Duodenal mucosa (tissue), 2 donors: ENCODE results near the gene PCDHGA1.
"Not testable (repeated sequence)": the region's sequence is repeated elsewhere in the genome, so short reads cannot be mapped to it uniquely, and the experiment has no call there.

ENCODE experiments used
- H3K27ac ChIP-seq: one replicate; pipeline ENCODE4 v1.7.0; 2013; ENCODE audit warnings: low read depth, low read length
- H3K27me3 ChIP-seq, 2 donors: one replicate each; pipeline ENCODE4 v1.7.0; 2013; ENCODE audit warnings: low read length in 2 of 2, control low read depth in 1 of 2; ENCODE audit not compliant: insufficient read depth in 2 of 2, control insufficient read depth in 1 of 2
- H3K36me3 ChIP-seq, 2 donors: one replicate each; pipeline ENCODE4 v1.7.0; 2013; ENCODE audit warnings: low read length in 2 of 2, control low read depth in 1 of 2; ENCODE audit not compliant: insufficient read depth in 2 of 2, control insufficient read depth in 1 of 2
- H3K4me1 ChIP-seq, 2 donors: one replicate each; pipeline ENCODE4 v1.7.0; 2013; ENCODE audit warnings: low read length in 2 of 2, control low read depth in 1 of 2; ENCODE audit not compliant: insufficient read depth in 2 of 2, control insufficient read depth in 1 of 2
- H3K4me3 ChIP-seq, 2 donors: one replicate each; pipeline ENCODE4 v1.7.0; 2013; ENCODE audit warnings: low read length in 2 of 2, low read depth in 1 of 2
- H3K9ac ChIP-seq, 2 donors: one replicate each; pipeline ENCODE4 v1.7.0; 2013; ENCODE audit warnings: low read length in 2 of 2, low read depth in 1 of 2
- H3K9me3 ChIP-seq, 2 donors: one replicate each; pipeline ENCODE4 v1.7.0; 2013; ENCODE audit warnings: low read length in 2 of 2, control low read depth in 1 of 2; ENCODE audit not compliant: control insufficient read depth in 1 of 2

Gene PCDHGA1

GRCh38 chr5:141394401-141395187 is 64.3 kb downstream of the PCDHGA1 start:
- H3K4me1 ChIP-seq, H3K27me3 ChIP-seq, H3K27ac ChIP-seq, H3K9ac ChIP-seq, H3K36me3 ChIP-seq: not testable (repeated sequence)
- peak overlapping the region in 1 of 2 donors; percentile 5 for H3K4me3 ChIP-seq
- peaks cover 32 to 34% of the 10 kb centered on the region in 2 donors for H3K9me3 ChIP-seq

DNA sequence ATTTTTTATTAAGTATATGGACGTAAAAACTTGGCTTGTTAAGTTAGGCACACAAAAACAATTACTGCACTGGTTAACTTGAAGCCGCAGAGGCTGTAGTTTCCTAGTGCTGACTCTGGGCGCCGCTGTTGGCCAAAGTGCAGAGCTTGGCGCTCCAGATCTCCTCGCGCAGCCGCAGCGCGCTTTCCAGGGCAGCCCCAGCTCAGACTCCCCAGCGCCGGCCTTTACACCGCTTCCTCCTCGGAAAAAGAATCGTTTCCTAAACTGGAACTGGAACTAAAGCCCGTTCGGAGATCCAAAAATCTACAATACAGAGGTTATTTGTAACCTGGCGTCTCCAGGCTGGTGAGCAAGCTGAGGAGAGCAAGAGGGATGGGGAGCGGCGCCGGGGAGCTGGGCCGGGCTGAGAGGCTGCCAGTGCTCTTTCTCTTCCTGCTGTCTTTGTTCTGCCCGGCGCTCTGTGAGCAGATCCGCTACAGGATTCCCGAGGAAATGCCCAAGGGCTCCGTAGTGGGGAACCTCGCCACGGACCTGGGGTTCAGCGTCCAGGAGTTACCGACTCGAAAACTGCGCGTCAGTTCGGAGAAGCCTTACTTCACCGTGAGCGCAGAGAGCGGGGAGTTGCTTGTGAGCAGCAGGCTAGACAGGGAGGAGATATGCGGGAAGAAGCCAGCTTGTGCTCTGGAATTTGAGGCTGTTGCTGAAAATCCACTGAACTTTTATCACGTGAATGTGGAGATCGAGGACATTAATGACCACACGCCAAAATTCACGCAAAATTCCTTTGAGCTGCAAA is 67.6 kb downstream of the PCDHGA1 start, which contains the start of gene PCDHGB5:
PCDHGB5 (plus strand) TSS at position 192 of the 796 bp plus-strand sequence; CDS start at position 373, 181 bp downstream.
- peaks cover 26 to 38% of the 10 kb centered on the region in 2 donors for H3K9me3 ChIP-seq

GRCh38 chr5:141398608-141399007 is 68.3 kb downstream of the PCDHGA1 start:
- Histone ChIP-seq H3K9me3 (peaks cover 24 to 37% of the 10 kb centered on the region in 2 donors), H3K9ac (no peak overlapping the region), H3K4me3 (peak overlapping the region in 1 of 2 donors; percentile 32), H3K27ac (no peak overlapping the region), H3K36me3 (no peaks in the 10 kb centered on the region), H3K27me3 (no peaks in the 10 kb centered on the region), H3K4me1 (no peaks in the 10 kb centered on the region)

More for the DNA sequence above, 67.6 kb downstream of the PCDHGA1 start, which contains the start of gene PCDHGB5:
- H3K27me3 ChIP-seq, H3K27ac ChIP-seq, H3K9ac ChIP-seq, H3K4me1 ChIP-seq, H3K36me3 ChIP-seq: not testable (repeated sequence)
- H3K4me3 ChIP-seq: peak within 1 kb of the TSS in 1 of 2 donors; percentile 32

DNA sequence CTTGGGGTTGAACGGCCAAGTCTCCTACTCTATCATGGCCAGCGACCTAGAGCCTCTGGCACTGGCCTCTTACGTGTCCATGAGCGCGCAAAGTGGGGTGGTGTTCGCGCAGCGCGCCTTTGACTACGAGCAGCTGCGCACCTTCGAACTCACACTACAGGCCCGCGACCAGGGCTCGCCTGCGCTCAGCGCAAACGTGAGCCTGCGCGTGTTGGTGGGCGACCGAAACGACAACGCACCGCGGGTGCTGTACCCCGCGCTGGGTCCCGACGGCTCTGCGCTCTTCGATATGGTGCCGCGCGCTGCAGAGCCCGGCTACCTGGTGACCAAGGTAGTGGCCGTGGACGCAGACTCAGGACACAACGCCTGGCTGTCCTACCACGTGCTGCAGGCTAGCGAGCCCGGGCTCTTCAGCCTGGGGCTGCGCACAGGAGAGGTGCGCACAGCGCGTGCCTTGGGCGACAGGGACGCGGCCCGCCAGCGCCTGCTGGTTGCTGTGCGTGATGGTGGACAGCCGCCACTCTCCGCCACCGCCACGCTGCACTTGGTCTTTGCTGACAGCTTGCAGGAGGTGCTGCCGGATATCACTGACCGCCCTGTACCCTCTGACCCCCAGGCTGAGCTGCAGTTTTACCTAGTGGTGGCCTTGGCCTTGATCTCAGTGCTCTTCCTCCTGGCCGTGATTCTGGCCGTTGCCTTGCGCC is 69.4 kb downstream of the PCDHGA1 start:
- H3K27ac ChIP-seq: no peak overlapping the region
- H3K27me3 ChIP-seq: no peaks in the 10 kb centered on the region
- no peaks in the 10 kb centered on the region for H3K36me3 ChIP-seq
- no peaks in the 10 kb centered on the region for H3K4me1 ChIP-seq
- no peak overlapping the region for H3K9ac ChIP-seq
- H3K9me3 ChIP-seq: peaks cover 17 to 43% of the 10 kb centered on the region in 2 donors
- H3K4me3 ChIP-seq: no peak overlapping the region

GRCh38 chr5:141402553-141403243 is 72.4 kb downstream of the PCDHGA1 start, which contains the start of gene PCDHGA9:
PCDHGA9 (plus strand) TSS chr5:141402778; CDS start chr5:141402953, 175 bp downstream.
- peaks cover 19 to 45% of the 10 kb centered on the region in 2 donors for H3K9me3 ChIP-seq
- no peaks in the 10 kb centered on the region for H3K36me3 ChIP-seq
- no peak within 1 kb of the TSS for H3K9ac ChIP-seq
- no peak within 1 kb of the TSS for H3K27ac ChIP-seq
- H3K4me1 ChIP-seq: no peaks in the 10 kb centered on the region
- H3K27me3 ChIP-seq: no peaks in the 10 kb centered on the region
- peak within 1 kb of the TSS; percentile 16 to 29 for H3K4me3 ChIP-seq

DNA sequence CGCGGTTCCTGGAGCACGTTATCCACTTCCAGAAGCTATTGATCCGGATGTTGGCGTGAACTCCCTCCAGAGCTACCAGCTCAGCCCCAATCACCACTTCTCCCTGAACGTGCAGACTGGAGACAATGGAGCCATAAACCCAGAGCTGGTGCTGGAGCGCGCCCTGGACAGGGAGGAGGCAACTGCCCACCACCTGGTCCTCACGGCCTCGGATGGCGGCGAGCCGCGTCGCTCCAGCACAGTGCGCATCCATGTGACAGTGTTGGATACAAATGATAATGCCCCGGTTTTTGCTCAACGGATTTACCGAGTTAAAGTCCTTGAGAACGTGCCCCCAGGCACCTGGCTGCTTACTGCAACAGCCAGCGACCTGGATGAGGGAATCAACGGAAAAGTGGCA is 73.1 kb downstream of the PCDHGA1 start:
- Histone ChIP-seq H3K4me1 (no peaks in the 10 kb centered on the region), H3K4me3 (peak overlapping the region in 1 of 2 donors; percentile 16), H3K27me3 (no peaks in the 10 kb centered on the region), H3K9ac (no peak overlapping the region), H3K9me3 (peaks cover 19 to 45% of the 10 kb centered on the region in 2 donors), H3K36me3 (no peaks in the 10 kb centered on the region), H3K27ac (no peak overlapping the region)

- not testable (repeated sequence) for H3K4me1 ChIP-seq, H3K9ac ChIP-seq, H3K27me3 ChIP-seq, H3K27ac ChIP-seq, H3K36me3 ChIP-seq
- Histone ChIP-seq H3K9me3 (peaks cover 26 to 43% of the 10 kb centered on the region in 2 donors), H3K4me3 (peak within 1 kb of the TSS in 1 of 2 donors; percentile 36)
Measured at GRCh38 chr5:141407790-141408505, 77.6 kb downstream of the PCDHGA1 start, which contains the start of gene PCDHGB6. PCDHGB6 (plus strand) TSS chr5:141408021; CDS start chr5:141408203, 182 bp downstream.

GRCh38 chr5:141409598-141410306 is 79.4 kb downstream of the PCDHGA1 start:
- no peaks in the 10 kb centered on the region for H3K36me3 ChIP-seq
- H3K27ac ChIP-seq: no peak overlapping the region
- peak overlapping the region in 1 of 2 donors; percentile 43 for H3K4me3 ChIP-seq
- H3K9me3 ChIP-seq: peaks cover 27 to 33% of the 10 kb centered on the region in 2 donors
- H3K4me1 ChIP-seq: no peaks in the 10 kb centered on the region
- H3K27me3 ChIP-seq: peaks cover 0 to 5% of the 10 kb centered on the region in 2 donors
- no peak overlapping the region for H3K9ac ChIP-seq
